NT2/D1 (cell line): ENCODE results near the gene KISS1R.

Experiments used
- DNase-seq: peaks from one replicate; pipeline ENCODE4 v3.0.0-alpha.2; 2011; ENCODE audit warnings: low read depth, low spot score
- H3K27me3 ChIP-seq: 2 replicates; pipeline ENCODE4 v1.6.0; 2011; ENCODE audit warnings: mild to moderate bottlenecking; ENCODE audit not compliant: insufficient read length, insufficient read depth
- H3K36me3 ChIP-seq: 2 replicates; pipeline ENCODE4 v1.6.1; 2011; ENCODE audit warnings: mild to moderate bottlenecking, low read length, mixed read lengths; ENCODE audit not compliant: insufficient read depth, insufficient read length
- H3K4me1 ChIP-seq: 2 replicates; pipeline ENCODE4 v1.5.1; 2011; ENCODE audit not compliant: insufficient read depth, insufficient read length
- H3K4me3 ChIP-seq: 2 replicates; pipeline ENCODE4 v1.5.1; 2011; ENCODE audit warnings: low read depth; ENCODE audit not compliant: insufficient read length
- H3K9ac ChIP-seq: 2 replicates; pipeline ENCODE4 v1.6.0; 2011; ENCODE audit warnings: low read depth; ENCODE audit not compliant: insufficient read length
- H3K9me3 ChIP-seq: 2 replicates; pipeline ENCODE4 v1.5.1; 2011; ENCODE audit warnings: mild to moderate bottlenecking, low read length; ENCODE audit not compliant: insufficient read depth
- SUZ12 ChIP-seq: IDR thresholded peaks from 2 replicates; pipeline ENCODE4 v1.6.1; 2011; ENCODE audit not compliant: insufficient read length, insufficient read depth; ENCODE audit errors: extremely low read depth
- YY1 ChIP-seq: IDR thresholded peaks from 2 replicates; pipeline ENCODE4 v1.6.1; 2011; ENCODE audit not compliant: insufficient read length, insufficient read depth
- ZNF274 ChIP-seq: IDR thresholded peaks from 2 replicates; pipeline ENCODE4 v1.6.1; 2011; ENCODE audit warnings: mild to moderate bottlenecking, low read depth, low read length

KISS1R gene

GRCh38 chr19:966485-967088, 49.5 kb downstream of the KISS1R start:
- no peak overlapping the region for H3K9ac ChIP-seq
- DNase-seq: no peak
- peaks cover 77% of the 10 kb centered on the region for H3K36me3 ChIP-seq
- TF ChIP-seq YY1: no peak
- TF ChIP-seq ZNF274: no peak
- no peak for TF ChIP-seq SUZ12
- H3K27me3 ChIP-seq: no peaks in the 10 kb centered on the region
- peaks cover 38% of the 10 kb centered on the region for H3K9me3 ChIP-seq
- H3K4me1 ChIP-seq: peaks cover 18% of the 10 kb centered on the region
- H3K4me3 ChIP-seq: no peak overlapping the region
